Pancreas (tissue), 10 donors: Measurements from ENCODE around the gene MLLT10. TPM values are rescaled to one million over a fixed set of nuclear protein-coding genes. Genes with fewer than 3 reads are reported as not detected.

Experiments
- ATAC-seq, 4 donors: fragments of 200-7000 bp; cut with Tn5 transposase; one replicate each; pipeline versions ENCODE4 v1.8.0 to v1.9.1; 2020; ENCODE audit warnings: mild to moderate bottlenecking in 4 of 4, moderate library complexity in 4 of 4
- DNase-seq, 6 donors: peaks; one replicate each; pipeline ENCODE4 v3.0.0-alpha.2; 2020
- FAIRE-seq: peaks from 2 replicates; lab custom pipeline; 2012; peaks lifted over from hg19 to GRCh38; lab: Jason Lieb, UNC
- H3K27ac ChIP-seq, 4 donors: fragments of 200-600 bp; sonication (generic); 1 replicate in 3 of 4; 2 replicates in 1 of 4; pipeline versions ENCODE4 v1.5.0 to v1.8.0; 2020
- H3K27me3 ChIP-seq, 4 donors: fragments of 200-600 bp; one replicate each; pipeline ENCODE4 v1.8.0; 2021
- H3K36me3 ChIP-seq, 3 donors: fragments of 200-600 bp; sonication (generic) in 1 of 3; one replicate each; pipeline versions ENCODE4 v1.5.0 to v1.8.0; 2020 to 2021
- H3K4me1 ChIP-seq, 3 donors: fragments of 200-600 bp; one replicate each; pipeline ENCODE4 v1.8.0; 2021
- H3K4me3 ChIP-seq, 4 donors: fragments of 200-600 bp; sonication (generic) in 2 of 4; one replicate each; pipeline versions ENCODE4 v1.5.0 to v1.8.0; 2020 to 2021
- H3K9me3 ChIP-seq, 4 donors: fragments of 200-600 bp; one replicate each; pipeline ENCODE4 v1.8.0; 2021
- CTCF ChIP-seq, 4 donors: fragments of 200-600 bp; sonication (generic) in 3 of 4; IDR thresholded peaks; one replicate each; pipeline versions ENCODE4 v1.5.0 to v1.8.0; 2021; ENCODE audit warnings: antibody characterized with exemption in 4 of 4
- WGBS, 2 donors: extraction: QIAGEN DNeasy Blood & Tissue Kit; methylation state at CpG; one replicate each; pipeline ENCODE4 v1.1.7; 2013; 5-methylcytosine and 5-hydroxymethylcytosine counted together
- intact Hi-C, 3 donors: fragments of 100-400 bp; cut with DNase I; formaldehyde crosslinking; loops; one replicate each; pipeline versions ENCODE4 v1.11.1 to v1.14.2; 2022
- polyA plus RNA-seq, 2 donors: library from polyadenylated mRNA; stranded (reverse); fragments of 200-250 nt; gene quantifications; one replicate each; pipeline ENCODE4 v1.2.3, GENCODE V29; 2013
- total RNA-seq, 6 donors: library from RNA; stranded (reverse); fragmentation: NEBNext Ultra II Directional in 4 of 6; extraction: Animal tissue kit (Norgen Biotek cat#: 25700) in 4 of 6; gene quantifications; one replicate each; pipeline versions ENCODE4 v1.2.1 to v1.2.4, GENCODE V29; 2021 to 2023
- donor health status: healthy with polysubstance abuse.
- donor health status: DM: no; HTN: no; CAD: no; lungs with moderate emphysema.
- donor health status: DM: no; HTN: no; CAD: no.
- donor health status: control.
- donor health status: control.
- donor health status: Bipolar disorder and iron deficiency.
- donor health status: DM: yes; HTN: yes; CAD: no.
- donor health status: DM: no; HTN: no; CAD: no.
- donor health status: DM: no; HTN: no; CAD: no.
- donor health status: DM: yes; HTN: yes; CAD: no.

MLLT10 gene
- total and polyA plus RNA-seq, 8 donors = 10.7 to 25.1 (median 15.0) TPM

GRCh38 chr10:21518641-21519396, 15.2 kb upstream of the MLLT10 start:
- peaks cover 0 to 9% (median 0%) of the 10 kb centered on the region in 3 donors for H3K4me1 ChIP-seq
- DNase-seq (no peak), FAIRE-seq (no peak), ATAC-seq (peak; percentile 26 to 47 (median 31))
- no peaks in the 10 kb centered on the region for H3K27me3 ChIP-seq
- intact Hi-C loops = no loop called here
- 27 to 39% methylated on average over 16 of the region's 16 CpGs for WGBS, 2 donors
- no peaks in the 10 kb centered on the region for H3K9me3 ChIP-seq
- peak overlapping the region in 3 of 4 donors; percentile 10 to 79 (median 73) for H3K27ac ChIP-seq
- no peaks in the 10 kb centered on the region for H3K36me3 ChIP-seq
- no peak for TF ChIP-seq CTCF (IDR thresholded peaks at IDR 0.05)
- peak overlapping the region in 3 of 4 donors; percentile 0 to 74 (median 65) for H3K4me3 ChIP-seq

GRCh38 chr10:21519397-21519933, 14.6 kb upstream of the MLLT10 start:
- peaks cover 0 to 9% (median 0%) of the 10 kb centered on the region in 3 donors for H3K4me1 ChIP-seq

GRCh38 chr10:21519941-21520436, 14.0 kb upstream of the MLLT10 start:
- no peaks in the 10 kb centered on the region for H3K36me3 ChIP-seq
- no peaks in the 10 kb centered on the region for H3K9me3 ChIP-seq
- no peaks in the 10 kb centered on the region for H3K27me3 ChIP-seq
- no peak for TF ChIP-seq CTCF (IDR thresholded peaks at IDR 0.05)
- H3K27ac ChIP-seq = peak overlapping the region; percentile 3 to 79 (median 48)
- WGBS, 2 donors = 43 to 44% methylated on average over 12 of the region's 12 CpGs
- H3K4me3 ChIP-seq = peak overlapping the region in 2 of 4 donors; percentile 65 to 74
- peaks cover 0 to 9% (median 0%) of the 10 kb centered on the region in 3 donors for H3K4me1 ChIP-seq
- intact Hi-C loops = no loop called here
- no peak for DNase-seq
- ATAC-seq = peak in 1 of 4 donors; percentile 13
- FAIRE-seq = no peak

More at GRCh38 chr10:21519397-21519933, 14.6 kb upstream of the MLLT10 start:
- DNase-seq (no peak), ATAC-seq (no peak), FAIRE-seq (no peak)
- Histone ChIP-seq H3K36me3 (no peaks in the 10 kb centered on the region), H3K27ac (peak overlapping the region; percentile 3 to 79 (median 48)), H3K9me3 (no peaks in the 10 kb centered on the region), H3K27me3 (no peaks in the 10 kb centered on the region), H3K4me3 (peak overlapping the region in 3 of 4 donors; percentile 0 to 74 (median 65))
- WGBS, 2 donors = 40 to 47% methylated on average over 11 of the region's 11 CpGs
- intact Hi-C loops = no loop called here
- no peak for TF ChIP-seq CTCF (IDR thresholded peaks at IDR 0.05)

GRCh38 chr10:21520509-21520908, 13.5 kb upstream of the MLLT10 start:
- ATAC-seq = no peak
- no peak for TF ChIP-seq CTCF (IDR thresholded peaks at IDR 0.05)
- H3K4me3 ChIP-seq = peak overlapping the region in 2 of 4 donors; percentile 65 to 74
- DNase-seq = no peak
- peaks cover 0 to 9% (median 0%) of the 10 kb centered on the region in 3 donors for H3K4me1 ChIP-seq
- intact Hi-C loops = no loop called here
- no peaks in the 10 kb centered on the region for H3K9me3 ChIP-seq
- H3K27ac ChIP-seq = peak overlapping the region in 2 of 4 donors; percentile 73 to 79
- H3K27me3 ChIP-seq = no peaks in the 10 kb centered on the region
- H3K36me3 ChIP-seq = no peaks in the 10 kb centered on the region
- no peak for FAIRE-seq
